ENCODE data around the gene GALP.
"Not testable (repeated sequence)": the region's sequence is repeated elsewhere in the genome, so short reads cannot be mapped to it uniquely, and the experiment has no call there.

GALP gene

DNA sequence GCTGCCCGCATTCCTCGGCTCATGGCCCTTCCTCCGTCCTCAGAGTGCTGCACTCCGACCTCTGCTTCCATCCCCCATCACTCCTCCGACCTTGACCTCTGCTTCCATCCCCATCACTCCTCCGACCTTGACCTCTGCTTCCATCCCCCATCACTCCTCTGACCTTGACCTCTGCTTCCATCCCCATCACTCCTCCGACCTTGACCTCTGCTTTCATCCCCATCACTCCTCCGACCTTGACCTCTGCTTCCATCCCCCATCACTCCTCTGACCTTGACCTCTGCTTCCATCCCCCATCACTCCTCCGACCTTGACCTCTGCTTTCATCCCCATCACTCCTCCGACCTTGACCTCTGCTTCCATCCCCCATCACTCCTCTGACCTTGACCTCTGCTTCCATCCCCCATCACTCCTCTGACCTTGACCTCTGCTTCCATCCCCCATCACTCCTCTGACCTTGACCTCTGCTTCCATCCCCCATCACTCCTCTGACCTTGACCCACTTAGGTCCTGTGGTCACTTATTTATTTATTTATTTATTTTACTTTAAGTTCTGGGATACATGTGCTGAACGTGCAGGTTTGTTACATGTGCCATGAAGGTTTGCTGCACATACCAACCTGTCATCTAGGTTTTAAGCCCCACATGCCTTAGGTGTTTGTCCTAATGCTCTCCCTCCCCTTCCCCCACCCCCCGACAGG is 26.7 kb upstream of the GALP start:
- not testable (repeated sequence) for FAIRE-seq

DNA sequence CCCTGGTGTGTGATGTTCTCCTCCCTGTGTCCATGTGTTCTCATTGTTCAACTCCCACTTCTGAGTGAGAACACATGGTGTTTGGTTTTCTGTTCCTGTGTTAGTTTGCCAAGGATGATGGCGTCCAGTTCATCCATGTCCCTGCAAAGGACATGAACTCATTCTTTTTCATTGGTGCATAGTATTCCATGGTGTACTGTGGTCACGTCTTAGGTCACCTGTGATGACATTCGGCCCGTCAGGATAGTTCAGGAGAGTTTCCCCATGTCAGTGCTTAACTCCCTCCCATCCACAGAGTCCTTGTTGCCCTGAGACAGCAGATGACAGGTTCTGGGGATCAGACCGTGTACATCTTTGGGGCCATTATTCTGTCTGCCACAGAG is 26.2 kb upstream of the GALP start:
- no peak for FAIRE-seq

DNA sequence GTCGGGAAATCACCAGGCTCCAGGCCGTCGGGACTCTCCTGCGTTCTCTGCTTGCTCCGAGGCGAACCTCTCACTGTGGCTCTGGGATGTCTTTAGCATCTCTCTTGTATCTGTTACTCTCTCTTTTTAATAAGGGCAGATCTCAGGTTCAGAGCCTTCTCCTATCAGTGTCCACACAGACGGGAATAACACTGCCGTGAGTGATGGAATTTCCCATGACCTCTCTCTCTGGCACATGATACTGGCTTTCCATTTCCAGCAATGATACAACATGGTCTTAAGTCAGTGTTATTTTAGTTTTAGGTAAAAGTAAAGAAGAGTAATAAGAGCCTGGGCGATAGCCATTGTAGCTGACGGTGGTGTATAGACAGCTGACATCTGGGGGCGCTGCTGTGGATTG is 25.4 kb upstream of the GALP start:
- no peak for FAIRE-seq

DNA sequence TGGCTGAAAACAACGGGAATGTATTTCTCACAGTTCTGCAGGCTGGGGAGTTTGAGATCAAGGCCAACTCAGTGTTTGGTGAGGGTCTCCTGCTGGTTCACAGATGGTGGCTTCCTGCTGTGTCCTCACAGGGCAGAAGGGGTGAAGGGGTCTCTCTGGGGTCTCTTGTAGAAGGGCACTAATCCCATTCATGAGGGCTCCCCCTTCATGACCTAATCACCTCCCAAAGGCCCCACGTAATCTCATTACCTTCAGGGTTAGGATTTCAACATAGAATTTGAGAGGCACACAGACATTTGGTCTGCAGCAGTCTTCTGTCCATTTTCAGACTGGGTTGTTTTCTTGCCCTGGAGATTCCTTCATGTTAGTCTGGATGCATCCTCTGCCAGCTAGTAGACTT is 23.2 kb upstream of the GALP start:
- FAIRE-seq: no peak

DNA sequence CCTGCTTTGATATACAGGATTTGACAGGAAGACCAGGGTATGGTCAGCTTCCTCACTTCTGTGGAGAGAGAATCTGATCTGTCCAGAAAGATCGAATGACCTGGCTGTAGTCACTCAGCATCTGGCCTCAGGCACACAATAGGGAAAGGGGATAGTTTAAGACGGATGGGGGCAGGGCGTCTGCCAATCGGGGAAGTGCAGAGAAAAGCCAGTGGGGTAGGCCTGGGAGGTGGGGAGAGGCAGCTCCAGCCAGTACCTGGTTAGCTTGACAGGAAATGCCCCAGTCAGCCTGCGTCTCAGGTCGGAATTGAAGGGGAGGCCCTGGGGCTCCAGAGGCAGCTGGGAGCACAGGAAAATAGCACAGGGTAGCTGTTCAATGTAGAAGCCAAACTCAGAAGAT is 22.3 kb upstream of the GALP start:
- FAIRE-seq: no peak

DNA sequence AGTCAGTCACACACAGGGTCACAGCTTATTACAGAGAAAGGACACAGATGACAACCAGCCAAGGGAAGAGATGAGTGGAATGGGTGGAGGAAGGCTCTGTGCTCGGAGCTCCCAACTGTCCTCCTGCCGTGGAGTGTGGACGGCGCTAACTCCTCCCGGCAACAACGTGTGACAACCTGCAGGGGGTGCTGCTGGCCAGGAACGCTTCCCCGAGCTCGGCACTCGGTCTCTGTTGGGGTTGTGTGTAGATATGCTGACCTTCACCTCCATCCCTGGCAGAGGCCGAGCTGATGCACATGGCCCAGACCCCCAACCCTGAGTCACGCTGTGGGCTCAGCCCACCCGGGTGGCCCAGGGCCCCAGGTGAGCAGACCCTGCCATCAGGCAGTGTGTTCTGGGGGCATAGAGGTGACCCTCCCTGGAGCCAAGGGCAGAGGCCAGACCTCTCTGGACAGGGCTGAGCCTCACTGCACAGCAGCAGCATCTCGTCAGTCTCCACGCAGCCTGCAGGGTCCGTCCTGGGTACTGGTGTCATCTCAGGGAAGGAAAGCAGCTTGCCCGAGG is 20.6 kb upstream of the GALP start:
- FAIRE-seq: no peak

DNA sequence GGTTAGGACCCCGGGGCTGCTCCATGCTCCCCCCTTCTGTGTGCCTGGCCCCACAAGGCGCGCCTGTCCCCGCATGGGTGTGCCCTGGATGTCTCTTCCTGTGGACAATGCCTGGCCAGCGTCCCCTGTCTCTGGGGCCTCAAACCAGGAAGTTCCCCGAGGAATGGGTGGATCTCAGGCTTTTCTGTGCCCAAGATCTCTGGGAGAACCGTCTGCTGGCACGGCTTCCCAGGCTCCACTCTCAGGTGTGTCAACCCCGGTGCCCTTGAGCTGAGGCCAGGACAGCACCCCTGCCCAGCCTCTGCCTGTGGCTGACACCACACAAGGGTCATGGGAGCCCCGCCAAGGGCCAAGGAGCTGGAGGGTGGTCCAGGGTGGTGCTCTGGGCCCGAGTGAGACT is 19.0 kb upstream of the GALP start:
- no peak for FAIRE-seq

DNA sequence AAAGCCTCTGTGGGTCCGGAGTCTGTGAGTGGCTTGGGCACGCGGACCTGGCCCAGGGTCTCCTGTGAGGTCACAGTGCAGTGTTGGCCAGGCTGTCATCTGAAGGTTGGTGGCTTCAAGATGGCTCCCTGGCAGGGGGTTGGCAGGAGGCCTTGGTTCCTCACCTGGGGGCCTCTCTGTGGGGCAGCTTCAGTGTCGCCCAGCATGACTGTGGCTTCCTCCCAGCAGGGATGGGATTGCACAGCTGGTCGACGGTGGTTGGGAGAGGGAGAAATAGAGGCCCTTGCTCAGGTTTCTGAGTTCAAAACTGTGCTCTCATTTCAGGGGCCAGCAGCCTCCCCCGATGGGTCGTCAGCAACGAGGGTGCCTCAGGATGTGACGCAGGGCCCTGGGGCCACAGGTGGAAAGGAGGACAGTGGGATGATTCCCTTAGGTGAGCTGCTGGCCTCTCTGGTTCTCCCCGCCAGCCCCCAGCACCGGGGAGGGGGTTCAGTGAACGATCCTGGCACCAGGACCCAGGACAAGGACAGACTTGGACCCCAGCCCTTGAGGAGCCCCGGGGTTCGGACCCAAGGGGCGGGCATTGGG is 17.5 kb upstream of the GALP start:
- no peak for FAIRE-seq

DNA sequence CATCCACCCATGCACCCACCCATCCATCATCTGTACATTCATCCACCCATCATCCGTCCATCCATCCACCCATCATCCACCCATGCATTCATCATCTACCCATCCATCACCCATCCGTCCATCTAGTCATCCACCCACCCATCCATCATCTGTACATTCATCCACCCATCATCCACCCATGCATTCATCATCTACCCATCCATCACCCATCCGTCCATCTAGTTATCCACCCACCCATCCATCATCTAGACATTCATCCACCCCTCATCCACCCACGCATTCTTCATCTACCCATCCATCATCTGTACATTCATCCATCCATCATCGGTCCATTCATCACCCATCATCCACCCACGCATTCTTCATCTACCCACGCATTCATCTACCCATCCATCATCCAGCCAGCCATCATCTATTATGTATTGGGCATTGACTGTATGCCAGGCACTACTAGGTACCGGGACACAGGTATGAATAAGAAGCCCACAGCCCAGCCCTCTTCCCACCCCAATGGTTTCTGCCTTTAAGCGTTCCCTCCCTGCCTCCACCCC is 16.7 kb upstream of the GALP start:
- FAIRE-seq: no peak

DNA sequence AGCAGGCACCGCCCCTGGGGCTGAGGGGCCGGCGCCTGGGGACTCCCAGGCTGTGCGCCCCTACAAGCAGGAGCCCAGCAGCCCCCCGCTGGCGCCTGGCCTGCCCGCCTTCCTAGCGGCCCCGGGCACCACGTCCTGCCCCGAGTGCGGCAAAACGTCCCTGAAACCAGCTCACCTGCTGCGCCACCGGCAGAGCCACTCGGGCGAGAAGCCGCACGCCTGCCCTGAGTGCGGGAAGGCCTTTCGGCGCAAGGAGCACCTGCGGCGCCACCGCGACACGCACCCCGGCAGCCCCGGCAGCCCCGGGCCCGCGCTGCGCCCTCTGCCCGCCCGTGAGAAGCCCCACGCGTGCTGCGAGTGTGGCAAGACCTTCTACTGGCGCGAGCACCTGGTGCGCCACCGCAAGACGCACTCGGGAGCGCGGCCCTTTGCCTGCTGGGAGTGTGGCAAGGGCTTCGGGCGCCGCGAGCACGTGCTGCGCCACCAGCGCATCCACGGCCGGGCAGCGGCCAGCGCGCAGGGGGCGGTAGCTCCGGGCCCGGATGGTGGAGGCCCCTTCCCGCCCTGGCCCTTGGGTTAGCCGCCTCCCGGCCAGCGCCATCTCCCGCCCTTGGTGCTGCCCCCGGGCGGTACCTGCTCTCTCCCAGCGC is 16.1 kb upstream of the GALP start:
- FAIRE-seq: no peak

DNA sequence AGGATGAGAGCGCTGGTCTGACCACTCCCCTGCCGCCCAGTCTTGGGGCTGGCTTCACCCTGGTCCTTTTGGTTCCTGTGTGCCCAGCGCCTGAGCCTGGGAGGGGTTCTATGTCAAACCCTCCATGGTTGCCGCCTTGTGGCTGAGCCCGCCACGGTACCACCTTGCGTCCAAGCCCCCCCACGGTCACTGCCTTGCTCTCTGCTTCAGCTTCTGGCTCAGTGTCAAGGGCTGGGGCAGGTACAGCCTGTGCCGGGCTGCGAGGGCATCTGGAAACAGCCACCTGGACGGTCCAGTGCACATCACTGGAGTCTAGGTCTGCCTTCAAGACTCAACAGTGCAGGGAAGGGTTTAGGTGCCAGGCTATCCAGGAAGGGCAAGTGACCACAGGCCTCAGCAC is 14.3 kb upstream of the GALP start:
- no peak for FAIRE-seq

DNA sequence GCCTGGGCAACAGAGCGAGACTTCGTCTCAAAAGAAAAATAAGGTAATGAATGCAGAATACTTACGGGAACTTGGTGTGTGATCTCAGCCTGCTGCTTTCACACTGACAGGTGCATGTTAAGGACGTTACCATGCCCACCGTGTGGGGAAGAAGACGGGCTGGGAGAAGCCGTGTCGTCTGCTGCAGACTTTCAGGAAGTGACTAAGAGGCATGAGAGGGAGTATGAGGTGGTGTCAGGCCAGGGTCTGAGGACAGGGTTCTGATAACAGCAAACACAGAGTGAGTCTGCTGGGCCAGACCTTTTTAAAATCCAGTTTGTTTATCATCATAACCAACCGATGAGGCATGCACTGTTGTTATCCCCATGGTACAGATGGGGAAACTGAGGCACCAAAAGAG is 13.6 kb upstream of the GALP start:
- no peak for FAIRE-seq

DNA sequence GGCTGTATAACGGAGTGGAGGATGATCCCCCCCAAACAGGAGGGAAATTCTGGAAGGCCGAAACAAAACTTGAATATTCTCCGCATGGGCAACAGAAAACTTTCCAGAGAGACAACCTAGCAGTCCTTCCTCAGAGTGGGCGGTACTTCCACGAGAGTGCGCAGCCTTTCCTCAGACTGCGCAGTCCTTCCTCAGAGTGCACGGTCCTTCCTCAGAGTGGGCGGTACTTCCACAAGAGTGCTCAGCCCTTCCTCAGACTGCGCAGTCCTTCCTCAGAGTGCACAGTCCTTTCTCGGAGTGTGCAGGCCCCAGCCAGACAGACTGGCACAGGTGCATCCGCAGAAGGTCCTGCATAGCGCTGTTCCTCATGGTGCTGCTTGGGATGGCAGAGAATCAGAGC is 12.7 kb upstream of the GALP start:
- no peak for FAIRE-seq

DNA sequence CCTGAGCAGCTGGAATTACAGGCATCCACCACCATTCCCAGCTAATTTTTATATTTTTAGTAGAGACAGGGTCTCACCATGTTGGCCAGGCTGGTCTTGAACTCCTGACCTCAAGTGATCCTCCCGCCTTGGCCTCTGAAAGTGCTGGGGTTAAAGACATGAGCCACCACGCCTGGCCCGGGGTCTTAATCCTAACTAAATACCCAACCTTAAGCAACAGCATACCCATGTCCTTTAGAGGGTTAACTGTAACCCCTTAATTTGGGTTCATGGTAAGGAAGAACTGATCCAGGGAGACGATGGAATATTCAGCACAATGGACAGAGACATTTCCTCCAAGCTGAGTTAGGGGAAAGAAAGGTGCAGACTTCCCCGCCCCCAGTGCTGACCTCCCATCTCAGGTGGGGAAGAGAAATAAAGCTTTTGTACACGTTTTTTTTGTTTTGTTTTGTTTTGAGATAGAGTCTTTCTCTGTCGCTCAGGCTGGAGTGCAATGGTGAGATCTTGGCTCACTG is 8.7 kb upstream of the GALP start:
- FAIRE-seq: no peak

DNA sequence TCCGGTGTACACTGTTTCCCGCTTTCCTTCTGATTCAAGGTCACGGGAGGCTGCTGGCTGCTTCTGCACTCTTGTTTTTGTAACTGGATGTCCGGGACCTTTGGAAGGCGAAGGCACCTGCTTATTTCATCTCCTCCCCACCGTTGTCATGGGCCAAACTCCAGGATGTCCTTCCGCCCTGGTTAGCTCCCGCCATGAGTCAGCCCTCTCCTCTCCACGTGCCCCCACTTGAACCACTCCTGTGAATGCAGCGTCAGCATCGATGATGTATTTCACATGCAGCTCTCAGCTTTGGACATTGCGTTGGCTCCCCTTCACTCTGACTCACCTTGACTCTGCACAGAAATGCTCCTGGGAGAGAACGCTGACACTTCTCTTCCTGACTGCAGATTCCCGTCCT is 5.5 kb upstream of the GALP start:
- no peak for FAIRE-seq

DNA sequence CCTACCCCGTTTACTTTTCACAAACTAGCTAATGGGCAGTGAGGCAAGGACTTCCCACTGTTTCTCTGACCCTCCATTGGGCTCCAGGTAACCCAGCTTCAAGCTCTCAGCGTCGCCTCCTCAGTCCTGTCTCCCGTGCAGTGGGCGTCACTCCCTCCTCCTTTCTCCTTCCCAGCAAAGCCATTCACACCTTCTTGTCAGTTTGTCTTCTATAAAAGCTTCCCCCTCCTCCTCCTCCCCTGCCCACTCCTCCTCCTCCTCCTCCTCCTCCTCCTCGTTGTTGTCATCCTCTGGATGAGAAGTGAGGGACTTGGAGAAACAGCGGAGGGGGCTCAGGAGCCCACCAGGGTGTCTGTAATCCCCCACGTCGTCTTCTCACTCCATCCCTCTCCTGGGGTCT is 1.7 kb upstream of the GALP start:
- FAIRE-seq: no peak

DNA sequence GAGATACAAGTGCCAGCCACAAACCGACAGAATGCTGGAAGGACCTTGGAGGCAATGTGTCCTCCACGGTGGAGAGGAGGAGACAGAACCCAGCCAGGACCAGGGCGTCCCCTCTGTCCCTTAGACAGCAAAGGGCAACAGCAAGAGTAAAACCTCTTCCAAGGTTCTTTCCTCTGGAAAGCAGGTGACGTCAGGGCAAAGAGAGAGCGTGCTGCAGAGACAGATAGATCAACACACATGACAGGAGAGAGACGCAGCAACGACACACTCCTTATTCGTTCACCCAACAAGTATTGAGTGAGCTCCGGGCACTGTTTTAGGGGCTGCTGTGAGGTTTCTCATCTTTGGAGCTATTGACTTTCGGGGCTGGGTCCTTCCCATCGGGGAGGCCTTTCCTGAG is 1.3 kb upstream of the GALP start:
- no peak for FAIRE-seq

DNA sequence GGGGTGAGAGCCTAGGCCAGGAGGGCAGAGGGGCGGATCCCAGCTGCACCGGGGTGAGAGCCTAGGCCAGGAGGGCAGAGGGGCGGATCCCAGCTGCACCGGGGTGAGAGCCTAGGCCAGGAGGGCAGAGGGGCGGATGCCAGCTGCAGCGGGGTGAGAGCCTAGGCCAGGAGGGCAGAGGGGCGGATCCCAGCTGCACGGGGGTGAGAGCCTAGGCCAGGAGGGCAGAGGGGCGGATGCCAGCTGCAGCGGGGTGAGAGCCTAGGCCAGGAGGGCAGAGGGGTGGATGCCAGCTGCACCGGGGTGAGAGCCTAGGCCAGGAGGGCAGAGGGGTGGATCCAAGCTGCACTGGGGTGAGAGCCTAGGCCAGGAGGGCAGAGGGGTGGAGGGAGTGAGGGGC is 502 bp downstream of the GALP start:
- not testable (repeated sequence) for FAIRE-seq

DNA sequence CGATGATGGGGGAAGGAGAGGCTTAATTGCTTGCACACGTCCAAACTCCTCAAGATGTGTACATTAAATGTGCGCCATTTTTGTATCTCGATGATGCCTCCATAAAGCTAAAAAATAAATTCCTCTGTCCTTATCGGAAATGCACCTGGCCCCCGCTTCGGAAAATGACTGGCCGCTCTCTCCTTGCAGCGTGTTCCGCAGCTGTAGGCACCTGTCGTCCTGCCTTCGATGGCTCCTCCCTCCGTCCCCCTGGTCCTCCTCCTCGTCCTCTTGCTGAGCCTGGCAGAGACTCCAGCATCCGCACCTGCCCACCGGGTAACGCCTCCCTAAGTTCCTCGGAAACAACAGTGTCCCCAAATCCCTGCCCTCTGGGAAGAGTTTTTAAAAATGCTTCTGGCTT is 1.1 kb downstream of the GALP start:
- no peak for FAIRE-seq

DNA sequence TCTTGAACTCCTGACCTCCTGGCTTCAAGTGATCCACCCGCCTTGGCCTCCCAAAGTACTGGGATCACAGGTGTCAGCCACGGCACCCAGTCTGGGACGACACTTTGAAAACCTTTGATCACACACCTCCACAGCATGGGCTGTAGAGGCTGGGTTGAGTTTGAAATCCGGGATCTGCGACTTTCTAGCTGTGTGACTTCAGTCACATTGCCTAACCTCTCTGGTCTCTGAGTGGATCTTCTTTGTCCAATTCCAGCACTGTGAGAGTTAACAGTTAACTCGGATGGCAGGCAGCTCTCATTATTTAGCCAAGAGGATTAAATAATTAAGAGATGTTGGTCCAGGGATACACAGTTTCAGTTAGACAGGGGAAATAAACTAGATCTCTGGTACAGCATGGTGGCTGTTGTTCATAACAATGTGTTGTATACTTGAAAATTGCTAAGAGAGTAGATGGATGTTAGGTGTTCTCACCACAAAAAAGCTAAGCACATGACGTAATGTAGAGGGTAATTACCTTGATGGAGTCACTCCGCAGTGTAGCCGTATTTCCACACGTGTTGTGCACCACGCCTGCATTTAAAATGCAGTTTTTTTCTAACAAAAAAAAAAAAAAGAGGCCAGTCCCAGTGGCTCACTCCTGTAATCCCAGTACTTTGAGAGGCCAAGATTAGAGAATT is 1.9 kb downstream of the GALP start:
- no peak for FAIRE-seq

DNA sequence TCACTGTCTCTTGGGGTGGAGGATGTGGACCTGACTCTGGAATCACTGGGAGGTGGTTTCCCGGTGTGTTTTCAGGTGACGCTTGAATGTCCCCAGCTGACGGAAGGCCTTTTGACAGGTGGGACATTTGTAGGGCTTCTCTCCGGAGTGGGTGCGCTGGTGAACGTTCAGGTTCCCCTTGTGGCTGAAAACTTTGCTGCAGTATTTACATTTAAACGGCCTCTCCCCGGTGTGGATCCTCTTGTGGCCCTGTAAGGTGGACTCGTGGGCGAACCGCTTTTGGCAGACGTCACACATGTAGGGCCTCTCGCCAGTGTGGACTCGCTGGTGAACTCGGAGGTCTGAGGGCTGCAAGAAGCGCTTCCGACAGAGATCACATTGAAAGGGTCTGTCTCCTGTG is 14.0 kb downstream of the GALP start:
- no peak for FAIRE-seq

DNA sequence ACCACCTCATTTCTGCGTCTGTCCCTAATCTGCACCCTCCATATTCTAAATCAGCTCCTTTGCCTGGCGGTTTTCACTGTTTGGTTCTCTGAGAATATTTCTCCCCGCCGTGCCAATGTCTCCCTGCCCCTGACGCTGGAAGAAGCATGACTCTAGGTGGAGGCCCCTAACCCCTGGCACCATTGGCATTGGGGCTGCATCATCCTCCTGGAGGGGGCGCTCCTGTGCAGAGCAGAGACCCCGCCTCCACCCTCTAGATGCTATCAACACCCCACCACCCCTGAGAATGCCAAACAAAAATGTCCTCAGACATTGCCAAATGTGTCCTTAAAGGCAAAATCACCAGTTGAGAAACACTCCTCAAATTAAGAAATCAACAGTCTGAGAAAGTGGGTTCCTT is 15.3 kb downstream of the GALP start:
- no peak for FAIRE-seq

DNA sequence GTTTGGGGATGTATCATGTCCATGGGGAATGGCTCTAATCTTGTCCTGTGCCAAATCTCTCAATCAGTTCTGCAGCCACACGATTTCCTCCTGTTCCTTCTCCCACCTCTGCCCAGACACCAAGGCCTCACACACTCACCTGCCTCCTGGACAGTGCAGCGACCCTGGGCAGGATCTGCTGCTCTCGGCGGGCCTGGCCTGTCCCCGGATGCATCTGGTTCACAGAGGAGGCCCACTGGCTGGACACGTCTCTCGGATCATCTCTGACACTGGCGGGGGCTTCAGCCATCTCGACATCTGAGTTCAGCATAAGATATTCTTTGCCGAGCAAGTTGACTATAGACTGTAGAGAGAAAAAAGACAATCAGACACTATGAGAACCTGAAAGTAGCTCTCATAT is 15.9 kb downstream of the GALP start:
- no peak for FAIRE-seq

All from colon (tissue), 2 donors.